Activated naive CD8-positive, alpha-beta T cell treated with anti-CD3 and anti-CD28 coated beads for 36 hours (primary cell): ENCODE results near the gene VPS26B. TPM values are rescaled to one million over a fixed set of nuclear protein-coding genes. Genes with fewer than 3 reads are reported as not detected.
A peak's percentile ranks its signal among the peaks of the same experiment; 100 is the strongest.
"Not testable (repeated sequence)": the region's sequence is repeated elsewhere in the genome, so short reads cannot be mapped to it uniquely, and the experiment has no call there.

Source experiments
- DNase-seq: peaks from one replicate; pipeline ENCODE4 v3.0.0; 2021
- H3K27ac Mint-ChIP-seq: one replicate; pipeline ENCODE4 v1.8.0; 2022; ENCODE audit warnings: mild to moderate bottlenecking, moderate library complexity, mixed read lengths
- H3K27me3 Mint-ChIP-seq: one replicate; pipeline ENCODE4 v1.8.0; 2022; ENCODE audit warnings: mild to moderate bottlenecking, mixed read lengths
- H3K36me3 Mint-ChIP-seq: one replicate; pipeline ENCODE4 v1.8.0; 2021; ENCODE audit warnings: mild to moderate bottlenecking, mixed read lengths
- H3K4me1 Mint-ChIP-seq: one replicate; pipeline ENCODE4 v1.8.0; 2021; ENCODE audit warnings: mixed read lengths
- H3K4me3 Mint-ChIP-seq: one replicate; pipeline ENCODE4 v1.8.0; 2022; ENCODE audit warnings: mild to moderate bottlenecking, moderate library complexity, mixed read lengths
- H3K9me3 Mint-ChIP-seq: one replicate; pipeline ENCODE4 v1.8.0; 2022; ENCODE audit warnings: mixed read lengths
- total RNA-seq, 2 experiments: library from RNA; stranded (reverse); gene quantifications; one replicate each; pipeline ENCODE4 v1.2.3, GENCODE V29; 2021

The VPS26B gene
- total RNA-seq, 2 experiments from 2014 or later = 28.8 to 30.3 TPM

DNA sequence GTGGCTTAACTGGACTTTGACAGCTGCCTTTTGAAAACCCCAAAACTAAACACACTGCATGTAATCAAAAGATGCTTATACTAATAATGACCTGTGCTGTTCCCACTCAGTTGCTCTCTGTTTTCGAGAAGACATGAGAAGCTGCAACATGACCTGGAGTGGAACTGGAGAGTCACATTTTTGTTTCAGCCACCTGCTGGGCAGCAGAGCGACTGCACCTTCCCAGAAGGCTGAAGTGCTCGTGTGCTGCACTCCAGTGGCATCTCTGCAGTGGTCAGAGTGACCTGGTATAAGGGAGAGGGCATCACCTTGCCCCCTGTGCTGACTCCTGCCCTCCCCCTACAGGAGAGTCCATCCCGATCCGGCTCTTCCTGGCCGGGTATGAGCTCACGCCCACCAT lies 20.1 kb downstream of the VPS26B start:
- Mint-ChIP-seq H3K27me3 (no peaks in the 10 kb centered on the region), H3K4me3 (no peak overlapping the region), H3K4me1 (peaks cover 11% of the 10 kb centered on the region), H3K27ac (peak overlapping the region; percentile 38), H3K9me3 (no peaks in the 10 kb centered on the region), H3K36me3 (peaks cover 11% of the 10 kb centered on the region)
- DNase-seq = no peak

DNA sequence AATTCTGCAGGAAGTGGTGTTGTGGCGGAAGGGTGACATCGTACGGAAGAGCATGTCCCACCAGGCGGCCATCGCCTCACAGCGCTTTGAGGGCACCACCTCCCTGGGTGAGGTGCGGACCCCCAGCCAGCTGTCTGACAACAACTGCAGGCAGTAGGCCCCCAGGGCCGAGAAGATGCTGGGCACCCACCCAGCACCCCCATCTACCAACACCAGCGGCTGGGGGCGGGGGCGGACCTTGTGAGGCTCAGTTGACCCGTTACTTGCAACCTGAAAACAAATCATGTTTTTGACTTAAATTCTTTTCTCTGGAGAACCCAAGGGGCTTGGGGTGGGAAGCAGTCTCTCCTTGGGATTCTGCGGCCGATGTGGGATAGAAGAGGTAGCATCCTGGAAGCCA lies 21.0 kb downstream of the VPS26B start:
- H3K4me1 Mint-ChIP-seq = peaks cover 11% of the 10 kb centered on the region
- H3K27me3 Mint-ChIP-seq = no peaks in the 10 kb centered on the region
- peaks cover 11% of the 10 kb centered on the region for H3K36me3 Mint-ChIP-seq
- no peak for DNase-seq
- H3K9me3 Mint-ChIP-seq = no peaks in the 10 kb centered on the region
- no peak overlapping the region for H3K4me3 Mint-ChIP-seq
- no peak overlapping the region for H3K27ac Mint-ChIP-seq

DNA sequence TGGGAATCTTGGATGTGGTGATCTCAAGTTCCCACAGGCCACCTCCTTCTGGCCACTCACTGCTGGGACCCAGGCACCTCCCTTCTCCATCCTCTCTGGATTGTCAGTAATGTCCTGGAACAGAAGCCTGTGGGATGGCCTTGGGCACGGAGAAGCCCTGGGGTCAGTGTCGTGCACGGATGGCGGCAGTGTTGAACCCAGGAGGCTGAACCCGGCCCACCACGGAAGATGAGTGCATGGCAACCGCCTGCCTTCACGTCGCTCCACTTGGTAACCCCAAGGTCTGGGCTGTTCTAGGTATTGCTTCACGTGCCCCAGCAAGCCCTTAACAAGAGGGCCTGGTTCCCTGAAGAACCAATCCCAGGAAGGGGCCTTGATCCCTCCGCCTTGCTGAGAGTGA lies 21.6 kb downstream of the VPS26B start:
- no peaks in the 10 kb centered on the region for H3K27me3 Mint-ChIP-seq
- DNase-seq = no peak
- H3K4me3 Mint-ChIP-seq = no peak overlapping the region
- H3K36me3 Mint-ChIP-seq = peaks cover 13% of the 10 kb centered on the region
- H3K27ac Mint-ChIP-seq = no peak overlapping the region
- H3K4me1 Mint-ChIP-seq = peaks cover 12% of the 10 kb centered on the region
- no peaks in the 10 kb centered on the region for H3K9me3 Mint-ChIP-seq

DNA sequence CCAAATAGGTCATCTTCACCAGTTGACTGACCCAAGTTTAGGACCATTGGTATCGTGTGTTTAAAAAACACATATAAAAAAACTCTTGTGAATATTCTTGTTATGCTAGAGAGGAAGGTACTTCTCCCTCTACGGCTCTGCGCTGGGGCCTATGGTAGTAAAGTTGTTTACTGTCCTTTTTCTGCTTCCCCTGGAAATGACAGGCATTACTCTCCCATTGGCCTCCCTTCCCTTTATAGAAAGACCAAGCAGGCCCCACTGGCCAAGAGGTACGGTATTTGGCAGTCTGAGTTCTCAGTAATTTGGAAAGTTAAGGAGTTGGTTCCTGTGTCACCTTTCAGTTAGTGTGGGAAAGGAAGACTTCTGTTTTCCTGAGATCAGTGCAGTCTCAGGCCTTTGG lies 22.2 kb downstream of the VPS26B start:
- Mint-ChIP-seq H3K9me3 (no peaks in the 10 kb centered on the region), H3K4me3 (no peak overlapping the region), H3K4me1 (peaks cover 18% of the 10 kb centered on the region), H3K27ac (no peak overlapping the region), H3K36me3 (peaks cover 14% of the 10 kb centered on the region), H3K27me3 (no peaks in the 10 kb centered on the region)
- DNase-seq = no peak

DNA sequence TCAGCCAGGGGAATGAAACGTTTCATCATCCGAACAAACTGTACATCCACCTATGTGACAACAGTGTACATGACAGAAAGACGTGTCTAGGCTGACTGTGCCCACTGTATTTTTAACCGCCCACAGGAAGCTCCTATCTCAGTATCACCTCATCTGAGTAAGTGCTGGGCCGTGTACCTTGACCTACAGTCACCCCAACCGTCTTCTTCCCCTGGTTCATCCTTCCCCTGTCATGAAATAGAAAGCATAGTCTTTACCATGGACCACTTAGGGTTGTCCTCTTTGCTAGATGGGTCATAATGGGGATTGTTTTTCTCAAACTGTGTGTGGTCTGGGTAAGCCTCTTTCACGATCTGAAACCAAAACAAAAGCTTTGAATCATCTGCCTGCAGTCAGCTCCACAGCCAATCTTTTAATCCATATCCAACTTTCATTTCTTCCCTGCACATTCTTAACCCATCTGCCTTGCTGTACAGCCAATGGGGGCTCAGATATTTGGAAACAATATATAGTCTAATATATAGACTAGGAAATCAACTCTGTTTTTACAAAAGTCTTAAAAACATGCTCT lies 24.5 kb downstream of the VPS26B start:
- H3K27ac Mint-ChIP-seq = peak overlapping the region; percentile 80
- no peak overlapping the region for H3K4me3 Mint-ChIP-seq
- peaks cover 26% of the 10 kb centered on the region for H3K4me1 Mint-ChIP-seq

DNA sequence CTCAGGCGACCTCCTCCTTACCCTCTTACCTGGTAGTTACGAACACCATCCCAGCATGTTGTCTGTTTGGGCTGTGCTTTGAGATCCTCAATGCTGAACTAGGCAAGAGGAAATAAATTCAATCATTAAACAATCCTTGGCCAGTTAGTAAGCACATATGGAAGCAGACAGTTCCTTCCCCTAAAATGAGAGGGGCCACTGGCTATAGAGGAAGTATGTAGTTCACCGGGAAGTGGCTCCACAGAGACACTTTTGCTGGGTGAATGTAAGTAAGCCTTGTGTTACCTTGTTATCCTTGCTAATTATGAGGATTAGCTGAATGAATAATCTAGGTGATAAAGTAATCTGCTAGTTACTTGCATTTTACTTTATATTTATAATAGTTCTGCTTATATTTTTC lies 25.8 kb downstream of the VPS26B start:
- no peaks in the 10 kb centered on the region for H3K27me3 Mint-ChIP-seq
- H3K27ac Mint-ChIP-seq = peak overlapping the region; percentile 51
- no peaks in the 10 kb centered on the region for H3K9me3 Mint-ChIP-seq
- H3K4me1 Mint-ChIP-seq = peaks cover 35% of the 10 kb centered on the region
- DNase-seq = no peak
- H3K36me3 Mint-ChIP-seq = peaks cover 15% of the 10 kb centered on the region
- no peak overlapping the region for H3K4me3 Mint-ChIP-seq

More for the DNA sequence above, 24.5 kb downstream of the VPS26B start:
- Mint-ChIP-seq H3K9me3 (no peaks in the 10 kb centered on the region), H3K27me3 (no peaks in the 10 kb centered on the region), H3K36me3 (peaks cover 18% of the 10 kb centered on the region)
- no peak for DNase-seq

DNA sequence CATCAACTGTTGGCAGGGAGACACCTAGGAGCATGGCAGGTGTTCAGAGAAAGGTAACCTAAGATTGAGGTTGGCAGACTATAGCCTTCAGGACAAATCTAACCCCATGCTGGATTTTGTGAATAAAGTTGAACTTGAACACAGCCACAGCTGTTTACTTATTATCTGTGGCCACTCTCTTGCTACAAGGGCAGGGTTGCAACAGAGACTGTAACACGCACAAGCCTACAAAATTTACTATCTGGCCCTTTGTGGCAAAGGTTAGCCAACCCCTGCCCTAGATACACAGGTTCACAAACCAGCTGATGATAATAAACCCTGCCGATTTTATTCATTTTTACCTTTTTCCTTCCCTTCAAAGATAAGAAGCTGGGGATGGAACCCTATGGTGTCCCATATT lies 26.2 kb downstream of the VPS26B start:
- Mint-ChIP-seq H3K4me1 (peaks cover 39% of the 10 kb centered on the region), H3K9me3 (no peaks in the 10 kb centered on the region)

DNA sequence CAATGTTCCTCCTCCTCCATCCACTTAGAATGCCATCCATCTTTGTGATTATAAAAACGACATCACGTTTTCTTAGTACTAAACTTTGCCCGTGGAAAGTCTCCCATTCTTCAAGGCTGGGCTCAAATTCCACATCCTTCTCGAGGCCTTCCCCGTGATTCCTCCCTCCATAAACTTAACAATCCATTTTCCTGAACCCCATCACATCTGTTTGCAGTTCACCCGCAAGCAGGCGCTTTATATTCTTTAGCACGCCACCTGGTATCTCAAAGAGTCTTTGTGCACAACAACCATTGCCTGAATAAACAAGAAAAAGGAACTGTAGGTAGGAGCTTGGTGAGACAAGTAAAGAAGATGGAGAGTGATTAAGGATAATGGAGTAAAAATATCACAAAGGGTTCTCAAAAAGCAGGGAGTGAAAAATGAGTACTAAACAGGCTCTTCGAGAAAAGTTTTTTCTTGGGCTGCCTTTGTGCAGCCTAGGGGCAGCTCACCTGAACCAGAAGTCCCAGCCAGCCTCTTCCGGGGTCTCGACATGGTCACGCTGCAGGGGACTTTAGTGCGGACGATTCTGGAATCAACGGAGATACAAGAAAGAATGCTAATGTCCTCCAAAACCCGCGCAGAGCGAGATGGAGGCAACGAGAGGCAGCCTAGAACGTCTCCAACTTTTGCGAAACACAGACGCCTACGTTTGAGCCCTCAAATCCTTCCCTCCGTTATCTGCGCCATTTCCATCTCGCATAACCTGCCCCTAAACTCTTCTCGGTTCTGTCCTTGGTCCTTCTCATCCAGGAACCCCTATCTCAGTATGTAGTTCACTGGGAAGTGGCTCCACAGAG lies 28.1 kb downstream of the VPS26B start:
- Mint-ChIP-seq H3K36me3 (peaks cover 15% of the 10 kb centered on the region), H3K9me3 (no peaks in the 10 kb centered on the region), H3K27me3 (no peaks in the 10 kb centered on the region), H3K4me3 (peak overlapping the region; percentile 85), H3K27ac (peak overlapping the region; percentile 86), H3K4me1 (peaks cover 39% of the 10 kb centered on the region)
- DNase-seq = peak; percentile 27

More for the DNA sequence above, 26.2 kb downstream of the VPS26B start:
- no peaks in the 10 kb centered on the region for H3K27me3 Mint-ChIP-seq
- H3K36me3 Mint-ChIP-seq = peaks cover 15% of the 10 kb centered on the region
- H3K4me3 Mint-ChIP-seq = no peak overlapping the region
- no peak overlapping the region for H3K27ac Mint-ChIP-seq
- DNase-seq = no peak

DNA sequence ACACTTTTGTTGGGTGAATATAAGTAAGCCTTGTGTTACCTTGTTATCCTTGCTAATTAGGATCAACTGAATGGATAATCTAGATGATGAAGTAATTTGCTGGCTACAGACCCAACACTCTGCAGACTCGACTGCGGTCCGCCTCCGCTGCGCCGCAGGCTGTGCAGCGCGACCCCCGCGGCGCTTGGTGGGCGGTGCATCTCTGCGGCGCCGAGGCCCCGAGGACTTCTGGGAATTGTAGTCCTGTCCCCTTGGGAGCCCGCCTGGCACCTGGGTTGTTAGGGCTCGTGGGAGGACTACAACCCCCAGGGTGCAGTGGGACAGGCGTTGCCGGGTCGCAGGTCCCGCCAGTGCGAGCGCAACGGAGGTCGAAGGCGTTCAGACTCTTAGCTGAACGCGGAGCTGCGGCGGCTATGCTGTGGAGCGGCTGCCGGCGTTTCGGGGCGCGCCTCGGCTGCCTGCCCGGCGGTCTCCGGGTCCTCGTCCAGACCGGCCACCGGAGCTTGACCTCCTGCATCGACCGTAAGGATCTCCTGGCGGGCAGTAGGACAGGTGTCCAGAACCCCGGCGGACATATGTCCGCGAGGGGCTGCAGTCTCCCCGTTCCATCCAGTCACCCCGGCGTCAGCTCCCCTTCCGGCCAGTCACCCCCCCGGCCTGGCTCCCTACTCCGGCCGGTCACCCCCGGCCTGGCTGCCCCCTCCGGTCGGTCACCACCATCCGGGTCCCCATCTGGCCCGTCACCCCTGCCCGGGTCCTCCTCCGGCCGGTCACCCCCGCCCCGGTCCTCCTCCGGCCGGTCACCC lies 28.9 kb downstream of the VPS26B start, which contains the start of the genes ACAD8 and THYN1:
ACAD8 (plus strand) TSS at position 381 of the 806 bp plus-strand sequence; CDS start at position 414, 33 bp downstream.
THYN1 (minus strand) TSS at position 165 of the 806 bp plus-strand sequence. CDS start 470 bp downstream, outside the sequence.
- no peaks in the 10 kb centered on the region for H3K27me3 Mint-ChIP-seq

DNA sequence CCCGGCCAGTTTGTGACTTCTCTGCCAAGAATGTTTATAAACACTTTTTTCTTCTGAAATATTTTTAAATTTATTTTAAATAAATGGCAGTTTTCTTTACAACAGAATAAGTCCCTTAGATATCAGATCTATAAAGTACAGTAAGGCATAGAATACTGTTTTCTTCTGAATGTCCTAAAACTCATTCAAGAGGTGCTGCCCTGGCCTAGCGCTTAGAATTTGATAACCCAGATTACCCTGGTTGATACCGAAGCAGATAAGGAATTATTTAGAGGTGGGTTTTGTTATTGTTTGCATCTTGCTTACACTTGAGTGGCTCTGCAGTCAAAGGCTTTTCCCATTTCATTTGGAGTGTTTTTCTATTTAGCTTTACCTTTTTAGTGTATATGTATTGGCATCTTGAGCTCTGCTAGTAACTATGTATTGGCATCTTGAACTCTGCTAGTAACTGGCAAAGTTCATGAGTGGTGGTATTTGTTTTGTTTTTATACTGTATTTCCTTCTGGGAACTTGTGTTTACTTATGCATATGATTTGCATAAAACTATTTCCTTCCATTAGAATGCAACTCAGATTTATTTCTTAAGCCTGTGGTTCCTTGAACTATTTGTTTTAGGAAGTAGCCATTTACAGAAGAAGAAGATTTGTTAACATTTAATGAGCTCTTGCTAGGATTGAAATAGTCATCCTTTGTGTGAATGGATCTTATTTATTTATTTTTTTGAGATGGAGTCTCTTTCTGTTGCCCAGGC lies 30.1 kb downstream of the VPS26B start:
- Mint-ChIP-seq H3K9me3 (no peaks in the 10 kb centered on the region), H3K4me1 (peaks cover 28% of the 10 kb centered on the region), H3K27ac (peak overlapping the region; percentile 70), H3K27me3 (no peaks in the 10 kb centered on the region), H3K36me3 (peaks cover 10% of the 10 kb centered on the region), H3K4me3 (peak overlapping the region; percentile 85)
- DNase-seq = no peak

More for the DNA sequence above, 28.9 kb downstream of the VPS26B start, which contains the start of the genes ACAD8 and THYN1:
- Mint-ChIP-seq H3K36me3 (peaks cover 13% of the 10 kb centered on the region), H3K4me1 (peaks cover 37% of the 10 kb centered on the region), H3K27ac (peak within 1 kb of the TSS; percentile 86), H3K9me3 (no peaks in the 10 kb centered on the region), H3K4me3 (peak within 1 kb of the TSS; percentile 85)
- DNase-seq = peak; percentile 97

DNA sequence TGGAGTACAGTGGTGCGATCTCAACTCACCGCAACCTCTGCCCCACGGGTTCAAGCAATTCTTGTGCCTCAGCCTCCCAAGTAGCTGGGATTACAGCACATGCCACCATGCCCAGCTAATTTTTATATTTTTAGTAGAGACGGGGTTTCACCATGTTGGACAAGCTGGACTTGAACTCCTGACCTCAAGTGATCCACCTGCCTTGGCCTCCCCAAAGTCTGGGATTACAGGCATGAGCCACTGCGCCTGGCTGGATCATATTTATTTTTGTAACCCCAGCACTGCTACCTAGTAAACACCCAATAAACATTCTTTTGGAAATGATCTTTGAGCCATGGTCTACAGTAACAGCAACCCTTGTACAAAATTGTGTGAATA lies 30.7 kb downstream of the VPS26B start:
- H3K9me3 Mint-ChIP-seq, H3K27me3 Mint-ChIP-seq, H3K27ac Mint-ChIP-seq, H3K36me3 Mint-ChIP-seq, DNase-seq: not testable (repeated sequence)
- Mint-ChIP-seq H3K4me1 (peaks cover 28% of the 10 kb centered on the region), H3K4me3 (peak overlapping the region; percentile 53)

DNA sequence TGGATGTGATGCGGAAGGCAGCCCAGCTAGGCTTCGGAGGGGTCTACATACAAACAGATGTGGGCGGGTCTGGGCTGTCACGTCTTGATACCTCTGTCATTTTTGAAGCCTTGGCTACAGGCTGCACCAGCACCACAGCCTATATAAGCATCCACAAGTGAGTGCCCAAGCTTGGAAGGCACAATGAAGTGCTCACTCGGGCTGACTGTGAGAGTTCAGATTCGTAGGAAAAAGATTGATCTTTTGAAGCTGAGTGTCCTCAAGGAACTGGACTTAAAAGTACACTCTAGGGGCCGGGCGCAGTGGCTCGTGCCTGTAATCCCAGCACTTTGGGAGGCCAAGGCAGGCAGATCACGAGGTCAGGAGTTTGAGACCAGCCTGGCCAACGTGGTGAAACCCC lies 32.6 kb downstream of the VPS26B start:
- Mint-ChIP-seq H3K4me3 (no peak overlapping the region), H3K36me3 (peaks cover 5% of the 10 kb centered on the region), H3K27ac (no peak overlapping the region), H3K4me1 (peaks cover 17% of the 10 kb centered on the region), H3K27me3 (no peaks in the 10 kb centered on the region), H3K9me3 (no peaks in the 10 kb centered on the region)
- no peak for DNase-seq

DNA sequence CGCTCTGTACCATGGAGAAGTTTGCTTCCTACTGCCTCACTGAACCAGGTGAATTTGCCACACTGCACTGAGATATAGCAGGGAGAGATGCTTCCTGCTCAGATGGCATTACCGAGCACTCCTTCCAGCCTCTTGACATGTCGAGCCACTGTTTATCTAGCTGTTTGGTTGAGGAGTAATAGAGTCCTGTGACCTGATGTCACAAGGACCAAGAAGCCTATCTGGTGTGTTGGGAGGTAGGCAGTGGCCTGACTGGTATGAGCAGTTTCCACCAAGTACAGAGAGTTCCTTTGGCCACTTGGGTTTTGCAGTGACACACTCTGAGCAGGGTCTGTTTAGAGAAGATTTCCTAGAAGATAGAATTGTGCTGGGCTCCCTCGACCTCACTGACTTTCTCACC lies 34.1 kb downstream of the VPS26B start:
- H3K4me3 Mint-ChIP-seq = no peak overlapping the region
- peaks cover 13% of the 10 kb centered on the region for H3K4me1 Mint-ChIP-seq
- H3K27ac Mint-ChIP-seq = no peak overlapping the region
- H3K27me3 Mint-ChIP-seq = no peaks in the 10 kb centered on the region
- H3K36me3 Mint-ChIP-seq = peaks cover 3% of the 10 kb centered on the region
- no peak for DNase-seq
- no peaks in the 10 kb centered on the region for H3K9me3 Mint-ChIP-seq

DNA sequence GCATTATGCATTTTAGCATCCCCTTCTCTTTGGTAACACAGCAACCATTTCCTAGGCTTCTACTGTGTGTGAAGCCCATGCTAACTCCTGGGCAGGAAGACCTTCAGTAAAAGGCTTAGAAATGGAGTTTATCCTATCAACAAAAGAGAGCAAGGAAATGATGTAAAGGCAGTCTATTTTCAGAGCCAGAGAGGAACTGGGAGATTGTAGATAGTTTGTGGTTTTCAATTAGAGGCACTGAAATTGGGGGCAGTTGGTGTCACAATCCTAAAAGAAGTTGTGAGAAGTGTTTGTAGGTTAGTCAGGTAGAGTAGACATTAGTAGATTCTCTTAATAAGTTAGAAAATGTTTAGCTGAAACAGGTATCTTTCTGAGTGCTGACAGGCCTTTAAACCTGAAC lies 36.0 kb downstream of the VPS26B start:
- no peak for DNase-seq
- Mint-ChIP-seq H3K9me3 (no peaks in the 10 kb centered on the region), H3K4me3 (no peak overlapping the region), H3K36me3 (peaks cover 3% of the 10 kb centered on the region), H3K27ac (no peak overlapping the region), H3K27me3 (no peaks in the 10 kb centered on the region), H3K4me1 (peaks cover 1% of the 10 kb centered on the region)
